ENCODE results near the gene HRH4.

DNA sequence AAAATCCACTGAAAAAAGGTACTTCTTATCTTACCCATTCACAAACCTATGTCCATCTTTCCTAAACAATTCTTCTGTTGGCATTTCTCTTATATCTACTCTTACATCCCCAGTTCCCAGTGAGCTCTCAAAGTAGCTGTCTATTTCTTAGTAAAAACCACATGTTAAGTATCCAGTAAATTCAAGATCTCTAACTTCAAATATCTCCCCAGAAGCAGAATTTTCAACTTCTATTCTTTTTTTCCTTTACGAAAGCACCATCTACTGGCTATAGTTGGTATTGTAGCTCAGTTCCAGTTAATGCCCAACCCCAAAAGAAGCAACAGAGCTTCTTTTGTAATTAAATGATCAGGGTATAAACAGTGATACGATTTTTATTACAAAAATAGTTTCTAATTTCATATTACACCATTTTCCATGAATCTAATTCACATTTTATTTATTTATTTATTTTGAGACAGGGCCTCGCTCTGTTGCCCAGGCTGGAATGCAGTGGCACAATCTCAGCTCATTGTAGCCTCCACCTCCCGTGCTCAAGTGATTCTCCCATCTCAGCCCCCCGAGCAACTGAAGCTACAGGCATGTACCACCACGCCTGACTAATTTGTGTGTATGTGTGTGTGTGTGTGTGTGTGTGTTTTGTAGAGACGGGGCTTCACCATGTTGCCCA, 28.5 kb downstream of the HRH4 start:
- no peak for TF ChIP-seq ZFP3 (CRISPR knock-in tag; IDR thresholded peaks at IDR 0.05)
- TF ChIP-seq, protein P1, sequence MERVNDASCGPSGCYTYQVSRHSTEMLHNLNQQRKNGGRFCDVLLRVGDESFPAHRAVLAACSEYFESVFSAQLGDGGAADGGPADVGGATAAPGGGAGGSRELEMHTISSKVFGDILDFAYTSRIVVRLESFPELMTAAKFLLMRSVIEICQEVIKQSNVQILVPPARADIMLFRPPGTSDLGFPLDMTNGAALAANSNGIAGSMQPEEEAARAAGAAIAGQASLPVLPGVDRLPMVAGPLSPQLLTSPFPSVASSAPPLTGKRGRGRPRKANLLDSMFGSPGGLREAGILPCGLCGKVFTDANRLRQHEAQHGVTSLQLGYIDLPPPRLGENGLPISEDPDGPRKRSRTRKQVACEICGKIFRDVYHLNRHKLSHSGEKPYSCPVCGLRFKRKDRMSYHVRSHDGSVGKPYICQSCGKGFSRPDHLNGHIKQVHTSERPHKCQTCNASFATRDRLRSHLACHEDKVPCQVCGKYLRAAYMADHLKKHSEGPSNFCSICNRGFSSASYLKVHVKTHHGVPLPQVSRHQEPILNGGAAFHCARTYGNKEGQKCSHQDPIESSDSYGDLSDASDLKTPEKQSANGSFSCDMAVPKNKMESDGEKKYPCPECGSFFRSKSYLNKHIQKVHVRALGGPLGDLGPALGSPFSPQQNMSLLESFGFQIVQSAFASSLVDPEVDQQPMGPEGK (CRISPR knock-in tag; IDR thresholded peaks at IDR 0.05; ENCODE audit: borderline replicate concordance): no peak
- TF ChIP-seq GLIS3 (CRISPR knock-in tag; IDR thresholded peaks at IDR 0.05): no peak

Measured in SK-N-SH treated with all-trans-retinoic acid at 6 μM for 48 hours (cell line).